GM18858 (cell line): ENCODE data around the gene PYROXD2.

Experiments used
- ATAC-seq: cut with Tn5 transposase; IDR thresholded peaks from one replicate; pipeline ENCODE4 v1.9.1; 2021; ENCODE audit not compliant: unreplicated experiment

Gene PYROXD2

GRCh38 chr10:98338318-98338717, 76.7 kb downstream of the PYROXD2 start:
- no peak for ATAC-seq

- ATAC-seq, result no peak
Observed at GRCh38 chr10:98337484-98337883, 77.5 kb downstream of the PYROXD2 start.
